ENCODE measurements around the gene CDHR3.
"Not testable (repeated sequence)": the region's sequence is repeated elsewhere in the genome, so short reads cannot be mapped to it uniquely, and the experiment has no call there.

CDHR3 gene

DNA sequence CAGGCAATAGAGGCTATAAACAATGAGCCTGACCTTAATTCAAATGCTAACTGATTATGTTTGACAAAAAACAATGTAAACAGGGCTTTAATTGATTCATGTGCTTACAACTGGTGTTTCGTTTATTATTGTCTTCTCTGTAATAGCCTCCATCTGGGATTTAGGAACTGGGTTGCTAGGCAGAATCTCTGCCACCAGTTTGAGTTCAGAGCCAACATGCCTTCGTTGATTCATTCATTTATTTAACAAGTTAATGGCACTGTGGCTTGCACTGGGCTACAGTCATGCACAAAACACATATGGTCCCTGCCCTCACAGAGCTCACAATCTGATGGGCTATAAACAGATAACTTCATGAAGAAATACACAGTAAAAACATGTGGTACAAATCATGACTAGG, 19.6 kb upstream of the CDHR3 start:
- Histone ChIP-seq H3K27me3 (ENCODE audit: low read depth) (no peaks in the 10 kb centered on the region), H3K4me1 (no peaks in the 10 kb centered on the region), H3K4me3 (no peak overlapping the region), H3K9me3 (no peaks in the 10 kb centered on the region), H3K36me3 (replicated peaks) (no peaks in the 10 kb centered on the region)
- no peak for DNase-seq (ENCODE audit: low spot score in 2 of 2)
- in situ Hi-C loops (cut with MboI; ENCODE audit: low sequenced_read_pairs) = no loop called here

GRCh38 chr7:105945848-105946247, 17.2 kb upstream of the CDHR3 start:
- in situ Hi-C loops (cut with MboI; ENCODE audit: low sequenced_read_pairs) = no loop called here
- Histone ChIP-seq H3K36me3 (replicated peaks) (no peaks in the 10 kb centered on the region), H3K4me1 (no peaks in the 10 kb centered on the region), H3K4me3 (no peak overlapping the region), H3K27me3 (ENCODE audit: low read depth) (no peaks in the 10 kb centered on the region), H3K9me3 (no peaks in the 10 kb centered on the region)
- no peak for DNase-seq (ENCODE audit: low spot score in 2 of 2)

DNA sequence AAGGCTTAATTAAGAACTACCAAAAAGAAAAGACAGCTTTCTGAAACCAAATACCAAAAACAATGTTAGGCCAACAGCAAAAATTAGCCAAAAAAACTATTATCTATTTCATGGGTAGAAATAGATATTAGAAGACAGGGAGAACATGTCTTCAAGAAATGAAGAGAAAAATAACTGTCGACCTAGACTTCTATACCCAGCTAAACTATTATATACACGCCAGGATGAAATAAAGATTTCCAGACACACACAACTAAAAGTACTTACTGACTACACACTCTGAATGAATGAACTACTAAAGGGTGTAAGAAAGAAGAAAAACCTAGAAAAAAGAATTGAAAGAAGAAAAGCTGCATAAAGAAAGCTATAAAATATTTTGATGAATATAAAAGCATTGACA, 11.5 kb upstream of the CDHR3 start:
- no peaks in the 10 kb centered on the region for H3K27me3 ChIP-seq (ENCODE audit: low read depth)
- H3K9me3 ChIP-seq = 0 out of 2 replicates have a peak, but pooled peaks cover 3% of the 10 kb centered on the region
- no peaks in the 10 kb centered on the region for H3K36me3 ChIP-seq (replicated peaks)
- DNase-seq (ENCODE audit: low spot score in 2 of 2) = no peak
- in situ Hi-C loops (cut with MboI; ENCODE audit: low sequenced_read_pairs) = no loop called here
- H3K4me3 ChIP-seq = no peak overlapping the region
- H3K4me1 ChIP-seq = no peaks in the 10 kb centered on the region

DNA sequence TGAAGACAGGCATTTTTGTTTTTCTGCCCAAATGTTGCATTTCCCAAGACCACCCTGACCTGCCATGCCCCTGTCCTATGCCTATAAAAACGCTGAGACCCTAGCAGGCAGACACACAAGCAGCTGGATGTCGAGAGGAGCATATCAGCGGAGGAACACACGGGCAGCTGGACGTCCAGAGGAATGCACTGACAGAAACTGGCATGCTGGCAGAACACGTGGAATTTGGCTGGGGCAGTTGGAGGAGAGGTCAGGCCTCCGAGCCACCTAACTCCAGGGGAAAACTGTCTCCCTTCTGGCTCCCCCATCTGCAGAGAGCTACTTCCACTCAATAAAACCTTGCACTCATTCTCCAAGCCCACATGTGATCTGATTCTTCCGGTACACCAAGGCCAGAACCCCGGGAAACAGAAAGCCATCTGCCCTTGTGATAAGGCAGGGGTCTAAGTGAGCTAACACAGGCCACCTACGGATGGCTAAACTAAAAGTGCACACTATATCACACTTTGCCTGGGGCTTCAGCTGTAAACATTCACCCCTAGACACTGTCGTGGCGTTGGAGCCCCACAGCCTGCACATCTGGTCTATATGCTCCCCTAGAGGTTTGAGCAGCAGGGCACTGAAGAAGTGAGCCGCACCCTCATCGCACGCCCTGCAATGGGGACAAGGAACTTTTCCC, 10.0 kb upstream of the CDHR3 start:
- Histone ChIP-seq H3K36me3 (replicated peaks) (no peaks in the 10 kb centered on the region), H3K9me3 (0 out of 2 replicates have a peak, but pooled peaks cover 3% of the 10 kb centered on the region), H3K4me1 (no peaks in the 10 kb centered on the region), H3K27me3 (ENCODE audit: low read depth) (no peaks in the 10 kb centered on the region), H3K4me3 (no peak overlapping the region)
- in situ Hi-C loops (cut with MboI; ENCODE audit: low sequenced_read_pairs) = no loop called here
- DNase-seq (ENCODE audit: low spot score in 2 of 2) = no peak

DNA sequence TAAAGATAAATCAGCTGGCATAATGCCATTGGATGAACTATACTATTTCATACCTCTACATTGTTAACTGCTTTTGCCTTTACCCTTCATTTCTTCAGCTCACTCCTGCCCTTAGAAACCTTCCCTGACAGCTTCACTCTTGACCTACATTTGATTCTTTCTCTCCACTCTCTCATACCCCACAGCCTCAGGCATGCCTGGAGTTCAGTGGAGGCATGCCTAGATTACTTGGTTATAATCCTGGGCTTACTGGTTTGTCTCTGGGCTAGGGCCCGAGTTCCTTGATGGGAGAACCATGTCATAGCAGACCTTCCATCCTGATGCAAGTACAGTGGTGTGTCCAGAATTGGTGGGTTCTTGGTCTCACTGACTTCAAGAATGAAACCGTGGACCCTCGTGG, 8.4 kb upstream of the CDHR3 start:
- in situ Hi-C loops (cut with MboI; ENCODE audit: low sequenced_read_pairs) = no loop called here
- Histone ChIP-seq H3K4me3 (no peak overlapping the region), H3K4me1 (no peaks in the 10 kb centered on the region), H3K9me3 (0 out of 2 replicates have a peak, but pooled peaks cover 3% of the 10 kb centered on the region), H3K27me3 (ENCODE audit: low read depth) (no peaks in the 10 kb centered on the region), H3K36me3 (replicated peaks) (no peaks in the 10 kb centered on the region)
- no peak for DNase-seq (ENCODE audit: low spot score in 2 of 2)

DNA sequence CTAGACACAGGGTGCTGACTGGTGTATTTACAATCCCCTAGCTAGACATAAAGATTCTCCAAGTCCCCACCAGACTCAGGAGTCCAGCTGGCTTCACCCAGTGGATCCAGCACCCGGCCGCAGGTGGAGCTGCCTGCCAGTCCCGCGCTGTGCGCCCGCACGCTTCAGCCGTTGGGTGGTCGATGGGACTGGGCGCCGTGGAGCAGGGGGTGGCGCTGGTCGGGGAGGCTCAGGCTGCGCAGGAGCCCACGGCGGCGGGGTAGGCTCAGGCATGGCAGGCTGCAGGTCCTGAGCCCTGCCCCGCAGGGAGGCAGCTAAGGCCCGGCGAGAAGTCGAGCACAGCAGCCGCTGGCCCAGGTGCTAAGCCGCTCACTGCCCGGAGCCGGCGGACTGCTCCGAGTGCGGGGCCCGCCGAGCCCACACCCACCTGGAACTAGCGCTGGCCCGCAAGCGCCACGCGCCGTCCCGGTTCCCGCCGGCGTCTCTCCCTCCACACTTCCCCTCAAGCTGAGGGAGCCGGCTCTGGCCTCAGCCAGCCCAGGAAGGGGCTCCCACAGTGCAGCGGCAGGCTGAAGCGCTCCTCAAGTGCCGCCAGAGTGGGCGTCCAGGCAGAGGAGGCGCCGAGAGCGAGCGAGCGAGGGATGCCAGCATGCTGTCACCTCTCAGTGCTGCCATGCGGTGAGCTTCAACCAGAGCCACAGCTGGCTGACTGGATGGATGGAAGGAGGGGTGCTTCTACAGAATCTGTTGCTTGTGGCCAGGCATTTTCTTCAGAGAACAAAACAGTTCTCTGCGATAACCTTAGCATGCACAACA, 7.2 kb upstream of the CDHR3 start:
- H3K36me3 ChIP-seq (replicated peaks); H3K4me3 ChIP-seq; H3K27me3 ChIP-seq (ENCODE audit: low read depth); DNase-seq (ENCODE audit: low spot score in 2 of 2); in situ Hi-C loops (cut with MboI; ENCODE audit: low sequenced_read_pairs); H3K9me3 ChIP-seq; H3K4me1 ChIP-seq: not testable (repeated sequence)

DNA sequence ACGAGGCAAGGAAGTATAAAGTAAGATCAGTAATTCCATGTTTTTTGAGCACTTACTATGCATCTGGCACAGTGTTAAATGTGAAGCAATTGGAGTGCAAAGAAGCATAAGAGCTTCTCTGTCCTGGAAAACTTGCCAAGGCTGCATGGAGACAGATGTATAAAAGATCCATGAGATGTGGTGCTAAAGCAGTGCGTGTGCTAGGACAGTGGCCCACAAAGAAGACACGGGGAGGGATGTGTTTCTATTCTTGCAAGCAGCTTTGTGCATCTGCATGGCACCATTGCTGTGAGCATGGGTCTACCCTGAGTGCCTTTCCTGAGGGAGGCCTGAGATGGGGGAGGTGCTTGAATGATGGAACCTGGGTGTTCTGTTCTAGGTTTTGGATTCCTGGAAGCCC, 5.1 kb upstream of the CDHR3 start:
- Histone ChIP-seq H3K36me3 (replicated peaks) (no peaks in the 10 kb centered on the region), H3K4me1 (no peaks in the 10 kb centered on the region), H3K27me3 (ENCODE audit: low read depth) (no peaks in the 10 kb centered on the region), H3K9me3 (no peaks in the 10 kb centered on the region), H3K4me3 (no peak overlapping the region)
- in situ Hi-C loops (cut with MboI; ENCODE audit: low sequenced_read_pairs) = no loop called here
- DNase-seq (ENCODE audit: low spot score in 2 of 2) = no peak

- Histone ChIP-seq H3K4me3 (no peak overlapping the region), H3K4me1 (peaks cover 2% of the 10 kb centered on the region; the same call in 1 of the 2 replicates), H3K36me3 (replicated peaks) (no peaks in the 10 kb centered on the region), H3K9me3 (no peaks in the 10 kb centered on the region), H3K27me3 (ENCODE audit: low read depth) (no peaks in the 10 kb centered on the region)
- no peak for DNase-seq (ENCODE audit: low spot score in 2 of 2)
- in situ Hi-C loops (cut with MboI; ENCODE audit: low sequenced_read_pairs) = no loop called here
Observed at GRCh38 chr7:105962353-105962752, 711 bp upstream of the CDHR3 start.

- no peaks in the 10 kb centered on the region for H3K27me3 ChIP-seq (ENCODE audit: low read depth)
- H3K4me1 ChIP-seq = no peaks in the 10 kb centered on the region
- no peak overlapping the region for H3K4me3 ChIP-seq
- no peaks in the 10 kb centered on the region for H3K9me3 ChIP-seq
- no peak for DNase-seq (ENCODE audit: low spot score in 2 of 2)
- H3K36me3 ChIP-seq (replicated peaks) = no peaks in the 10 kb centered on the region
- in situ Hi-C loops (cut with MboI; ENCODE audit: low sequenced_read_pairs) = no loop called here
Observed at GRCh38 chr7:105971845-105972244, 8.8 kb downstream of the CDHR3 start.

DNA sequence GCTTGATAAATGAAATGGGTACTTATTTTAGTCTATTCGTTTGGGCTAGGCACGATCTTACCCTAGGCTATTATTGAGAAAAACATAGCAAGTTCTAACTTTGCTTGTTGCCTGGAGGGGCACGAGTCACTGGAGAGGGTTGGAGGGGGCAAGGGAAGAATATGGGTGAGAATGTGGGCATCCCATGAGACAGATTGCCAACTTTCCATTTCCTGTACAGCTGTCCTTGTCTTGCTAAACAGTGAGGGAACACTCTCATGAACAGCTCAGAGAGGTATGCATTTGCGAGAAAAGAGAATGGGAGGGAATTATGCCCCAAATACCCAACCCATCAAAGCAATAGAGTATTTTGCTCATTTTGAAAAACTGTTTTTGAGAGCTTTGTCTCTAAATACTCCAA, 9.2 kb downstream of the CDHR3 start:
- no peaks in the 10 kb centered on the region for H3K9me3 ChIP-seq
- in situ Hi-C loops (cut with MboI; ENCODE audit: low sequenced_read_pairs) = no loop called here
- no peaks in the 10 kb centered on the region for H3K36me3 ChIP-seq (replicated peaks)
- DNase-seq (ENCODE audit: low spot score in 2 of 2) = no peak
- no peaks in the 10 kb centered on the region for H3K27me3 ChIP-seq (ENCODE audit: low read depth)
- H3K4me1 ChIP-seq = no peaks in the 10 kb centered on the region
- no peak overlapping the region for H3K4me3 ChIP-seq

GRCh38 chr7:105974471-105974870, 11.4 kb downstream of the CDHR3 start:
- H3K36me3 ChIP-seq (replicated peaks) = no peaks in the 10 kb centered on the region
- in situ Hi-C loops (cut with MboI; ENCODE audit: low sequenced_read_pairs) = no loop called here
- DNase-seq (ENCODE audit: low spot score in 2 of 2) = no peak
- H3K4me3 ChIP-seq = no peak overlapping the region
- H3K4me1 ChIP-seq = no peaks in the 10 kb centered on the region
- H3K9me3 ChIP-seq = no peaks in the 10 kb centered on the region
- H3K27me3 ChIP-seq (ENCODE audit: low read depth) = no peaks in the 10 kb centered on the region

DNA sequence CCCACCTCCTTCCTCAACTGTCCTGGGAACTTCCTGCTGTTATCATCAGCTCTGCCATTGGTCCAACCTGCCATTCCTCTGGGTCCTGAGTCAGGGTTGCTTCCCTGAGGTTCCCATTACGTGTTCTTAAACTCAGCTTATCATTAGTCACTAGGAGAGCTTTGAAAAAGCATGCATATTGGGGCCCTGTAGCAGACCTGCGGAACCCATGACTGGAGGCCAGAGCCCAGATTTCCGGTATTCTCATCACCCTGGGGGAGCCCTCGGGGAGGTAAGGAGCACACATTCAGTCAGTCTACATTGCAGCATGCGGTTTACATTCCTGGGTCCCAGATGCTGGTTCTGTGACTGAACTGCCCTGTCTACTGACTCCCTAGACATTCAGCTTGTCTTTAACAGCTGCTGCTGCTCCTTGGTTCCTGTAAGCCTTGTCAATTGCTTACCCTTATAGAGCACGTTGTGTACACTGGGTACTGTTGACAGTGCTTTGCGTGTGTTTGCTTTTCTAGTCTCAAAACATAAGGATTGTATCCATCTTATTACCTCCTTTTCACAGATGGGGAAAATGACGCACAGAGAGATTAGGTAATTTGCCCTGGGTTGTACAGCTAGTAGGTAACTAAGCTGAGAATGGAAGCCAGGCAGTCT, 12.8 kb downstream of the CDHR3 start:
- Histone ChIP-seq H3K9me3 (no peaks in the 10 kb centered on the region), H3K27me3 (ENCODE audit: low read depth) (no peaks in the 10 kb centered on the region), H3K4me1 (no peaks in the 10 kb centered on the region), H3K4me3 (no peak overlapping the region), H3K36me3 (replicated peaks) (no peaks in the 10 kb centered on the region)
- DNase-seq (ENCODE audit: low spot score in 2 of 2) = no peak
- in situ Hi-C loops (cut with MboI; ENCODE audit: low sequenced_read_pairs) = no loop called here

DNA sequence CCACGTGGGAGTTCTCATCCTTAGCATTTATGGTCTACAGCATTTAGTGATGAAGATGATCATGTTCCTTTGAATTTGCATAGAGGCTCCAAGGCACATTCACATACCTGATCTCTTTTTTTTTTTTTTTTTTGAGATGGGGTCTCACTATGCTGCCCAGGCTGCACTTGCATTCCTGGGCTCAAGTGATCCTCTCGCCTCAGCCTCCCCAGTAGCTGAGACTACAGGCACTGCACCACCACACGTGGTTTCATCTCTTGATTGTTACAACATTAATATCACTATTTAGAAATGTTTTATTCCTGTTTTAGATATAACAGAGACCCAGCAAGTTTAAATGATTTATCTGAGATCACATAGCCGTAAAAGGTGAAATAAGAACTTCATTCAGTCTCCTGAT, 13.8 kb downstream of the CDHR3 start:
- DNase-seq (ENCODE audit: low spot score in 2 of 2) = no peak
- H3K36me3 ChIP-seq (replicated peaks) = no peaks in the 10 kb centered on the region
- H3K9me3 ChIP-seq = no peaks in the 10 kb centered on the region
- no peak overlapping the region for H3K4me3 ChIP-seq
- no peaks in the 10 kb centered on the region for H3K4me1 ChIP-seq
- in situ Hi-C loops (cut with MboI; ENCODE audit: low sequenced_read_pairs) = no loop called here
- no peaks in the 10 kb centered on the region for H3K27me3 ChIP-seq (ENCODE audit: low read depth)

GRCh38 chr7:105978035-105978434, 15.0 kb downstream of the CDHR3 start:
- H3K27me3 ChIP-seq (ENCODE audit: low read depth) = no peaks in the 10 kb centered on the region
- in situ Hi-C loops (cut with MboI; ENCODE audit: low sequenced_read_pairs) = no loop called here

More at GRCh38 chr7:105978035-105978434, 15.0 kb downstream of the CDHR3 start:
- no peaks in the 10 kb centered on the region for H3K9me3 ChIP-seq
- no peaks in the 10 kb centered on the region for H3K36me3 ChIP-seq (replicated peaks)
- no peak overlapping the region for H3K4me3 ChIP-seq
- no peaks in the 10 kb centered on the region for H3K4me1 ChIP-seq
- DNase-seq (ENCODE audit: low spot score in 2 of 2) = no peak
